Cardiac muscle cell (in vitro differentiated cells and primary cell): ENCODE data around the gene STON2. TPM values are rescaled to one million over a fixed set of nuclear protein-coding genes. Genes with fewer than 3 reads are reported as not detected.

Source experiments
- DNase-seq, 2 donors: peaks; one replicate each; pipeline versions ENCODE4 v3.0.0 to v3.0.0-alpha.2; 2010 to 2017; ENCODE audit warnings: low read depth in 1 of 2, low spot score in 1 of 2
- H3K27ac ChIP-seq: fragments of 200-600 bp; sonication (generic); 2 replicates; pipeline ENCODE4 v1.5.1; 2016
- H3K27me3 ChIP-seq: fragments of 200-600 bp; sonication (generic); 2 replicates; pipeline ENCODE4 v1.6.0; 2016; ENCODE audit warnings: control low read depth
- H3K36me3 ChIP-seq: fragments of 200-600 bp; sonication (generic); 2 replicates; pipeline ENCODE4 v1.5.1; 2016; ENCODE audit warnings: control low read depth
- H3K4me1 ChIP-seq: fragments of 200-600 bp; sonication (generic); 2 replicates; pipeline ENCODE4 v1.8.1; 2017; ENCODE audit warnings: low read depth, mild to moderate bottlenecking, mixed run types
- H3K4me3 ChIP-seq: fragments of 200-600 bp; sonication (generic); 2 replicates; pipeline ENCODE4 v1.5.1; 2016; ENCODE audit warnings: mild to moderate bottlenecking
- H3K9me3 ChIP-seq: fragments of 200-600 bp; sonication (generic); 2 replicates; pipeline ENCODE4 v1.5.1; 2017; ENCODE audit warnings: low read depth, mild to moderate bottlenecking, control low read depth
- CTCF ChIP-seq: IDR thresholded peaks from 2 replicates; pipeline ENCODE4 v1.5.1; 2012; ENCODE audit warnings: low read depth, mild to moderate bottlenecking, low read length
- polyA plus RNA-seq: library from polyadenylated mRNA; unstranded; fragments of >200 nt; fragmentation: Nextera tagmentation; extraction: Ambion mirVana; gene quantifications from 2 replicates; pipeline ENCODE4 v1.2.1, GENCODE V29; 2016
- total RNA-seq: library from RNA; depleted of rRNA; stranded (reverse); fragments of >200 nt; gene quantifications from 2 replicates; pipeline ENCODE4 v1.2.3, GENCODE V29; 2016

The STON2 gene
- total and polyA plus RNA-seq, 2 experiments from 2014 or later = 0.62 to 1.4 TPM

GRCh38 chr14:81406863-81407262, 6.7 kb upstream of the STON2 start:
- Histone ChIP-seq H3K27ac (no peak overlapping the region), H3K36me3 (no peaks in the 10 kb centered on the region), H3K4me3 (no peak overlapping the region), H3K4me1 (no peaks in the 10 kb centered on the region), H3K27me3 (no peaks in the 10 kb centered on the region), H3K9me3 (no peaks in the 10 kb centered on the region)
- no peak for TF ChIP-seq CTCF
- DNase-seq = peak in 1 of 2 donors; percentile 80

GRCh38 chr14:81402123-81402495, 2.0 kb upstream of the STON2 start:
- Histone ChIP-seq H3K4me3 (no peak overlapping the region), H3K9me3 (no peaks in the 10 kb centered on the region), H3K4me1 (no peaks in the 10 kb centered on the region), H3K27ac (no peak overlapping the region), H3K27me3 (no peaks in the 10 kb centered on the region), H3K36me3 (no peaks in the 10 kb centered on the region)
- TF ChIP-seq CTCF = no peak
- DNase-seq = peak in 1 of 2 donors; percentile 48

- DNase-seq = peak in 1 of 2 donors; percentile 88
- TF ChIP-seq CTCF = no peak
Observed at GRCh38 chr14:81401420-81402122, 1.4 kb upstream of the STON2 start.

GRCh38 chr14:81400852-81401251, 728 bp upstream of the STON2 start:
- TF ChIP-seq CTCF = no peak
- no peaks in the 10 kb centered on the region for H3K4me1 ChIP-seq
- H3K9me3 ChIP-seq = no peaks in the 10 kb centered on the region
- H3K4me3 ChIP-seq = no peak overlapping the region
- no peaks in the 10 kb centered on the region for H3K27me3 ChIP-seq
- peak in 1 of 2 donors; percentile 96 for DNase-seq
- H3K36me3 ChIP-seq = no peaks in the 10 kb centered on the region
- H3K27ac ChIP-seq = no peak overlapping the region

More at GRCh38 chr14:81401420-81402122, 1.4 kb upstream of the STON2 start:
- H3K27ac ChIP-seq = no peak overlapping the region
- no peaks in the 10 kb centered on the region for H3K4me1 ChIP-seq
- no peaks in the 10 kb centered on the region for H3K9me3 ChIP-seq
- H3K36me3 ChIP-seq = no peaks in the 10 kb centered on the region
- H3K27me3 ChIP-seq = no peaks in the 10 kb centered on the region
- H3K4me3 ChIP-seq = no peak overlapping the region

GRCh38 chr14:81398196-81398891, 1.8 kb downstream of the STON2 start:
- no peak for TF ChIP-seq CTCF
- Histone ChIP-seq H3K9me3 (no peaks in the 10 kb centered on the region), H3K27ac (no peak overlapping the region), H3K4me1 (no peaks in the 10 kb centered on the region), H3K4me3 (no peak overlapping the region), H3K36me3 (no peaks in the 10 kb centered on the region), H3K27me3 (no peaks in the 10 kb centered on the region)
- no peak for DNase-seq
